WTC11 (cell line): Measurements from ENCODE around the gene STAT6.

Experiments
- FOXP1 ChIP-seq: sonication (generic); formaldehyde crosslinking; IDR thresholded peaks from 2 replicates; pipeline ENCODE4 v1.8.0; 2022; ENCODE audit warnings: missing genetic modification reagents, mild to moderate bottlenecking, moderate library complexity, borderline replicate concordance
- HMGXB4 ChIP-seq: sonication (generic); formaldehyde crosslinking; IDR thresholded peaks from 2 replicates; pipeline ENCODE4 v1.8.1; 2023; ENCODE audit warnings: mild to moderate bottlenecking, moderate library complexity, missing genetic modification reagents
- IRF2 ChIP-seq: sonication (generic); formaldehyde crosslinking; IDR thresholded peaks from 2 replicates; pipeline ENCODE4 v1.8.0; 2022; ENCODE audit warnings: low read depth, missing genetic modification reagents, borderline replicate concordance
- NFYB ChIP-seq: sonication (generic); formaldehyde crosslinking; conservative IDR thresholded peaks from 2 replicates; pipeline ENCODE4 v1.8.0; 2022; ENCODE audit warnings: low read depth, missing genetic modification reagents
- TF ChIP-seq, protein P1 (sequence below): fragments of 200-600 bp; IDR thresholded peaks from 2 replicates; pipeline ENCODE4 v1.8.0; 2022; ENCODE audit warnings: antibody characterized with exemption

DNA sequence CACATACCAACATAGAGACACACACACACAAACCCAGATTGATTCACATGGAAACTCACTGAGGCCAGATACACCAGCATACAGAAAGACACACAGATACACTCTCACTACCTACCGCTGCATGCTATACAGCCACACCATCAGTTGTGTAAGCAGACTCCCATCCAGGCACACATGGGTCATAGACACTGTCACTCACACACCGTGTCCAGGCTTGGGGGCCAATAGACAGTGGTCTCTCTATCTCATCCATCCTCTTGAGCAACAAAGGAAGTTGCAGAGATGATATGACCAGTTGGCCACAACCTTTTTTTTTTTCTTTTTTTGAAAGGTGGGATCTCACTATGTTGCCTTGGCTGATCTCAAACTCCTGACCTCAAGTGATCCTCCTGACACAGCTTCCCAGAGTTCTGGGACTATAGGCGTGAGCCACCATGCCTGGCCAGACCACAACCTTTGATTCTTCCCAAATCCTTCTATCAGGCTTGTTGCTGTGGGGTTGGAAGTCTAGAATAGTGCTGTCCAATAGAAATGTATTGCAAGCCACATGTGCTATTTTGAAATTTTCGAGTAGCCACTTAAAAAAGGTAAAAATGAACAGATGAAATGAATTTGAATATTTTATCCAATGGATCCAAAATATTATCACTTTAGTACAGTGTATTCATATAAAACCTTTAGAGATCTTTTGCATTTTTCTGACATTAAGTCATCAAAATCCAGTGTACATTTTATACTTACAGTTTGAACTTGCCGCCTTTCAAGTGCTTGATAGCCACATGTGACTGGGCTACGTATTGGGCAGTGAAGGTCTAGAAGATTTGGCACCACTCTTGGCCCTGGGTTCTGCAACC, 28.9 kb upstream of the STAT6 start:
- TF ChIP-seq, protein P1, sequence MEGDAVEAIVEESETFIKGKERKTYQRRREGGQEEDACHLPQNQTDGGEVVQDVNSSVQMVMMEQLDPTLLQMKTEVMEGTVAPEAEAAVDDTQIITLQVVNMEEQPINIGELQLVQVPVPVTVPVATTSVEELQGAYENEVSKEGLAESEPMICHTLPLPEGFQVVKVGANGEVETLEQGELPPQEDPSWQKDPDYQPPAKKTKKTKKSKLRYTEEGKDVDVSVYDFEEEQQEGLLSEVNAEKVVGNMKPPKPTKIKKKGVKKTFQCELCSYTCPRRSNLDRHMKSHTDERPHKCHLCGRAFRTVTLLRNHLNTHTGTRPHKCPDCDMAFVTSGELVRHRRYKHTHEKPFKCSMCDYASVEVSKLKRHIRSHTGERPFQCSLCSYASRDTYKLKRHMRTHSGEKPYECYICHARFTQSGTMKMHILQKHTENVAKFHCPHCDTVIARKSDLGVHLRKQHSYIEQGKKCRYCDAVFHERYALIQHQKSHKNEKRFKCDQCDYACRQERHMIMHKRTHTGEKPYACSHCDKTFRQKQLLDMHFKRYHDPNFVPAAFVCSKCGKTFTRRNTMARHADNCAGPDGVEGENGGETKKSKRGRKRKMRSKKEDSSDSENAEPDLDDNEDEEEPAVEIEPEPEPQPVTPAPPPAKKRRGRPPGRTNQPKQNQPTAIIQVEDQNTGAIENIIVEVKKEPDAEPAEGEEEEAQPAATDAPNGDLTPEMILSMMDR, result no peak
- TF ChIP-seq IRF2 (CRISPR knock-in tag) (no peak), HMGXB4 (CRISPR knock-in tag) (no peak), NFYB (CRISPR knock-in tag) (no peak), FOXP1 (CRISPR knock-in tag) (no peak)
